HL-60 (cell line): ENCODE data around the gene RNF121.

Experiments used
- DNase-seq, 2 experiments: peaks; one replicate each; pipeline ENCODE4 v3.0.0-alpha.2; 2010 to 2020; ENCODE audit warnings: low read depth in 1 of 2, low spot score in 1 of 2
- H3K27ac ChIP-seq: fragments of 250-450 bp; sonication (Bioruptor Pico); replicated peaks from 2 replicates; pipeline ENCODE4 v1.5.1; 2020; ENCODE audit warnings: mild to moderate bottlenecking, moderate library complexity
- H3K27me3 ChIP-seq: fragments of 250-450 bp; sonication (Bioruptor Pico); 2 replicates; pipeline ENCODE4 v1.5.1; 2021; ENCODE audit warnings: mild to moderate bottlenecking, moderate library complexity; ENCODE audit not compliant: insufficient read depth, poor library complexity, severe bottlenecking
- H3K4me3 ChIP-seq: replicated peaks from 2 replicates; pipeline ENCODE4 v1.5.1; 2011; ENCODE audit warnings: mild to moderate bottlenecking, control low read depth, low read length; ENCODE audit not compliant: insufficient read depth
- GABPA ChIP-seq: IDR thresholded peaks from 2 replicates; pipeline ENCODE4 v1.6.1; 2012; ENCODE audit warnings: low read depth
- POLR2AphosphoS5 ChIP-seq: IDR thresholded peaks from 2 replicates; pipeline ENCODE4 v1.6.1; 2012; ENCODE audit warnings: low read depth
- SPI1 ChIP-seq: IDR thresholded peaks from 2 replicates; pipeline ENCODE4 v1.6.1; 2012; ENCODE audit warnings: low read depth, mild to moderate bottlenecking, borderline replicate concordance
- TF ChIP-seq, protein P1 (sequence below): IDR thresholded peaks from 2 replicates; pipeline ENCODE4 v1.6.1; 2012; ENCODE audit warnings: low read depth; ENCODE audit not compliant: insufficient replicate concordance
- TF ChIP-seq, protein P2 (sequence below): IDR thresholded peaks from one replicate; pipeline ENCODE4 v1.5.1; 2011; ENCODE audit warnings: low read length, control low read depth, inconsistent platforms; ENCODE audit not compliant: insufficient read depth

The RNF121 gene

DNA sequence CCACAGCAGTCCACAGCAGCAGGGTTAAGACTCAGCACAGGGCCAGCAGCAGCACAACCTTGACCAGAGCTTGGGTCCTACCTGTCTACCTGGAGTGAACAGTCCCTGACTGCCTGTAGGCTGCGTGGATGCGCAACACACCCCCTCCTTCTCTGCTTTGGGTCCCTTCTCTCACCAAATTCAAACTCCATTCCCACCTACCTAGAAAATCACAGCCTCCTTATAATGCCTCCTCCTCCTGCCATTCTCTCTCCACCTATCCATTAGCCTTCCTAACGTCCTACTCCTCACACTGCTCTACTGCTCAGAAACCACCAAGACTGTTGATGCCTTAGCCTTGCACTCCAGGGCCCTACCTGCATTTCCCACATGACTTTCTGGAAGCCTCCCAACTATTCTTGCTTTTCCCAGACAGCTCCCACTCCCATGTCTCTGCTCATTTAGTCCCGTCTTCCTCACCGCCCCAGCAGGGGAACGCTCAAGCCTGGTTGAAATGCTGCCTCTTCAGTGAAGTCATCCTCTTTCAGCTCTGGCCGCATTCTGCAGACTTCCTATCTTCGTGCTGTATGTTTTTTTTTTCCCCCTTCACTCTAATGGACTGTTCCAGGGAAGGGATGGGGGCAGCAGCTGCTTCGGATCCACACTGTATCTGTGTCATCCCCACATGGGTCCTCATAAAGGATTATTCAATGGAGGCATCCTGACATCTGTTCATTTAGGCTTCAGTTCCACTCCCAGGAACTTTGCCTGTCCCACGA lies 73.2 kb downstream of the RNF121 start:
- 0 out of 2 replicates have a peak, but pooled peaks have one; percentile 21 for TF ChIP-seq POLR2AphosphoS5
- no peak for TF ChIP-seq SPI1
- TF ChIP-seq, protein P1, sequence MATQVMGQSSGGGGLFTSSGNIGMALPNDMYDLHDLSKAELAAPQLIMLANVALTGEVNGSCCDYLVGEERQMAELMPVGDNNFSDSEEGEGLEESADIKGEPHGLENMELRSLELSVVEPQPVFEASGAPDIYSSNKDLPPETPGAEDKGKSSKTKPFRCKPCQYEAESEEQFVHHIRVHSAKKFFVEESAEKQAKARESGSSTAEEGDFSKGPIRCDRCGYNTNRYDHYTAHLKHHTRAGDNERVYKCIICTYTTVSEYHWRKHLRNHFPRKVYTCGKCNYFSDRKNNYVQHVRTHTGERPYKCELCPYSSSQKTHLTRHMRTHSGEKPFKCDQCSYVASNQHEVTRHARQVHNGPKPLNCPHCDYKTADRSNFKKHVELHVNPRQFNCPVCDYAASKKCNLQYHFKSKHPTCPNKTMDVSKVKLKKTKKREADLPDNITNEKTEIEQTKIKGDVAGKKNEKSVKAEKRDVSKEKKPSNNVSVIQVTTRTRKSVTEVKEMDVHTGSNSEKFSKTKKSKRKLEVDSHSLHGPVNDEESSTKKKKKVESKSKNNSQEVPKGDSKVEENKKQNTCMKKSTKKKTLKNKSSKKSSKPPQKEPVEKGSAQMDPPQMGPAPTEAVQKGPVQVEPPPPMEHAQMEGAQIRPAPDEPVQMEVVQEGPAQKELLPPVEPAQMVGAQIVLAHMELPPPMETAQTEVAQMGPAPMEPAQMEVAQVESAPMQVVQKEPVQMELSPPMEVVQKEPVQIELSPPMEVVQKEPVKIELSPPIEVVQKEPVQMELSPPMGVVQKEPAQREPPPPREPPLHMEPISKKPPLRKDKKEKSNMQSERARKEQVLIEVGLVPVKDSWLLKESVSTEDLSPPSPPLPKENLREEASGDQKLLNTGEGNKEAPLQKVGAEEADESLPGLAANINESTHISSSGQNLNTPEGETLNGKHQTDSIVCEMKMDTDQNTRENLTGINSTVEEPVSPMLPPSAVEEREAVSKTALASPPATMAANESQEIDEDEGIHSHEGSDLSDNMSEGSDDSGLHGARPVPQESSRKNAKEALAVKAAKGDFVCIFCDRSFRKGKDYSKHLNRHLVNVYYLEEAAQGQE, result no peak
- Histone ChIP-seq H3K27me3 (no peaks in the 10 kb centered on the region), H3K27ac (no peak overlapping the region), H3K4me3 (no peak overlapping the region)
- no peak for DNase-seq

DNA sequence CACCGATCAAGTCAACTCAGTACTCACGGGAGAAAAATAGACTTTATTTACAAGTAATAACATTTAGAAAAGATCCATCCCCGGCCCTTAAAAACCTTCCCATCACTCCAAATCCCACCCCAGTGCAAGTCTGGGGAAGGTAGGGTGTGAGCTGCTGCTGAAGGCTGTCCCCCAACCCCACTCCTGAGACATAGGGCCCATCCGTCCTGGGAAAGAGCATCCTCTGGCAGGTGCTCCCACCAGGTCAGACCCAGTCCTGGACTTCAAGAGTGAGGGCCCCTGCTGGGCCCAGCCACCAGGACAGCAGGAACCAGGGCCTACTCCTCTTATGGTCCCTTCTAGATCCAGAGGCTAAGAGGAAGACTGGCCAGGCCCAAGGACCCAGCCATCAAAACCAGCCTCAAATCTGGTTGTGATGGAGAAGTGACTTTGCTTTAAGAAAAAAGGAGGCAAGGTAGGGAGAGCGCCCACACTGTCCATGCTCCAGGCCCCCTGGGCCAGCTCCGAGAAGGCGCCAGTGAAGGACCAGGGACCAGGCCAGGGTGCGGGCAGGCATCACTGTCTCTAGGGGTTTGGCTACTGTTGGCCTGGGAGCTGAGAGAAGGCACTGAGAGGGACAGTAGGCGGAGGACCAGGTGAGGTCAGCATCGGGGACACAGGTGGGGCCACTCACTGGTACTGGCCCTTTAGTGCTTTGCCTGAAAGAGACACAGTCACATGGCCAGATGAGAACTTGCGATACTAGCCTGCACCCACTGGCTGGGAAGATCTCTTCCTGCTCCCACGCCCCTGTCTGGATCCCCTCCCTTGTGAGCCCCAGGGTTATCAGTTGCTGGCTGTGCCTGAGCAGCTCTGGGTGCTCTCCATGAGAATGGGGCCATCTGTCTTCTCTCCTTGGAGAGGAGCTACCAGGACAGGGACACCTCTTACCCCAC lies 74.3 kb downstream of the RNF121 start:
- TF ChIP-seq, protein P1, result no peak
- no peak for TF ChIP-seq POLR2AphosphoS5
- no peak for TF ChIP-seq GABPA
- TF ChIP-seq SPI1, result no peak
- H3K27me3 ChIP-seq, result no peaks in the 10 kb centered on the region

DNA sequence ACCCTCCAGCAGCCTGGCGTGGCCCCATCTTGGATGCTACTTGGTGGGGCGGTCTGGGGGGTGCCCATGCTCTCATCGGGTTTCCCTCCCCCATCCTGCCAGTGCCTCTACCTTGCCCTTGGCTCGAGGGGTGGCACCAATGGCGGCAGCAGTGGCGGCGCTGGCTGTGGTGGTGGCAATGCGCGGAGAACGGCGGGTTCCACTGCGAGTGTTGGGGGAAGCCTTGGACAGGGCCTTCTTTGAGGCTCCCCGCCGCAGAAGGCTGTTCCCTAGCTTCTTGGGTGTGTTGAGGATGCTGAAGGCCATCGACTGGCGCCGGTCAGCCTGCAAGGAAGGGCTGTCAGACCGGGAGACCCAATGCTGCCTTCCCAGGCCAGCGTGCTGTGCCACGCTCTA lies 74.9 kb downstream of the RNF121 start:
- DNase-seq, result no peak
- no peak overlapping the region for H3K4me3 ChIP-seq
- H3K27ac ChIP-seq, result no peak overlapping the region
- TF ChIP-seq POLR2AphosphoS5, result no peak
- no peak for TF ChIP-seq SPI1
- TF ChIP-seq, protein P1, result no peak
- TF ChIP-seq, protein P2, sequence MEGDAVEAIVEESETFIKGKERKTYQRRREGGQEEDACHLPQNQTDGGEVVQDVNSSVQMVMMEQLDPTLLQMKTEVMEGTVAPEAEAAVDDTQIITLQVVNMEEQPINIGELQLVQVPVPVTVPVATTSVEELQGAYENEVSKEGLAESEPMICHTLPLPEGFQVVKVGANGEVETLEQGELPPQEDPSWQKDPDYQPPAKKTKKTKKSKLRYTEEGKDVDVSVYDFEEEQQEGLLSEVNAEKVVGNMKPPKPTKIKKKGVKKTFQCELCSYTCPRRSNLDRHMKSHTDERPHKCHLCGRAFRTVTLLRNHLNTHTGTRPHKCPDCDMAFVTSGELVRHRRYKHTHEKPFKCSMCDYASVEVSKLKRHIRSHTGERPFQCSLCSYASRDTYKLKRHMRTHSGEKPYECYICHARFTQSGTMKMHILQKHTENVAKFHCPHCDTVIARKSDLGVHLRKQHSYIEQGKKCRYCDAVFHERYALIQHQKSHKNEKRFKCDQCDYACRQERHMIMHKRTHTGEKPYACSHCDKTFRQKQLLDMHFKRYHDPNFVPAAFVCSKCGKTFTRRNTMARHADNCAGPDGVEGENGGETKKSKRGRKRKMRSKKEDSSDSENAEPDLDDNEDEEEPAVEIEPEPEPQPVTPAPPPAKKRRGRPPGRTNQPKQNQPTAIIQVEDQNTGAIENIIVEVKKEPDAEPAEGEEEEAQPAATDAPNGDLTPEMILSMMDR, result no peak
- TF ChIP-seq GABPA, result no peak
- no peaks in the 10 kb centered on the region for H3K27me3 ChIP-seq

More for the DNA sequence above, 74.3 kb downstream of the RNF121 start:
- DNase-seq, result no peak
- H3K4me3 ChIP-seq, result no peak overlapping the region
- H3K27ac ChIP-seq, result no peak overlapping the region
